Adrenal gland (tissue), 12 donors: ENCODE data around the gene PEX3. TPM values are rescaled to one million over a fixed set of nuclear protein-coding genes. Genes with fewer than 3 reads are reported as not detected.

Experiments
- DNase-seq, 7 donors: peaks; one replicate each; pipeline ENCODE4 v3.0.0-alpha.2; 2019 to 2020
- H3K27ac ChIP-seq, 5 donors: fragments of 200-600 bp; sonication (generic) in 4 of 5; 1 replicate in 3 of 5; 2 replicates in 2 of 5; pipeline versions ENCODE4 v1.5.1 to v1.8.0; 2016 to 2020; ENCODE audit warnings: mild to moderate bottlenecking in 1 of 5
- H3K27me3 ChIP-seq: fragments of 200-600 bp; 2 replicates; pipeline ENCODE4 v1.8.0; 2021
- H3K36me3 ChIP-seq, 2 donors: fragments of 200-600 bp; replicated peaks in 1 of 2; 1 replicate in 1 of 2; 2 replicates in 1 of 2; pipeline versions ENCODE4 v1.5.1 to v1.8.0; 2018 to 2022
- H3K4me1 ChIP-seq, 2 donors: fragments of 200-600 bp; replicated peaks in 1 of 2; 1 replicate in 1 of 2; 2 replicates in 1 of 2; pipeline versions ENCODE4 v1.5.1 to v1.8.0; 2018 to 2021
- H3K4me3 ChIP-seq, 4 donors: fragments of 200-600 bp; sonication (generic) in 3 of 4; one replicate each; pipeline ENCODE4 v1.5.1; 2016 to 2018
- H3K9me3 ChIP-seq, 3 donors: fragments of 200-600 bp; sonication (generic) in 1 of 3; replicated peaks in 1 of 3; 1 replicate in 2 of 3; 2 replicates in 1 of 3; pipeline versions ENCODE4 v1.5.1 to v1.8.0; 2016 to 2021
- POLR2A ChIP-seq, 2 donors: fragments of 450-650 bp; IDR thresholded peaks; one replicate each; pipeline ENCODE4 v1.6.1; 2017; ENCODE audit warnings: antibody characterized with exemption in 2 of 2, mild to moderate bottlenecking in 2 of 2, moderate library complexity in 1 of 2
- WGBS, 4 donors: extraction: QIAGEN DNeasy Blood & Tissue Kit in 2 of 4; methylation state at CpG; one replicate each; pipeline versions ENCODE4 v1.1.5 to v1.1.7; 2013 to 2017; 5-methylcytosine and 5-hydroxymethylcytosine counted together
- intact Hi-C, 2 donors: fragments of 100-400 bp; cut with DNase I; formaldehyde crosslinking; loops; one replicate each; pipeline versions ENCODE4 v1.14.1 to v1.15.0; 2022 to 2023
- polyA plus RNA-seq, 3 donors: library from polyadenylated mRNA; stranded (reverse); fragments of 200-250 nt in 2 of 3; fragments of 350-450 nt in 1 of 3; fragmentation: Illumina TruSeq in 1 of 3; extraction: RNeasy Lipid Tissue Mini Kit (QIAGEN cat#74804) in 1 of 3; gene quantifications; one replicate each; pipeline ENCODE4 v1.2.3, GENCODE V29; 2013 to 2014
- total RNA-seq, 9 donors: library from RNA; depleted of rRNA in 4 of 9; stranded (reverse); fragments of >200 nt in 4 of 9; fragments of 120-200 nt in 1 of 9; fragmentation: NEBNext Ultra II Directional in 1 of 9; extraction: Animal tissue kit (Norgen Biotek cat#: 25700) in 1 of 9; gene quantifications; one replicate each; pipeline versions ENCODE4 v1.1.0 to v1.2.4, GENCODE V29; 2013 to 2023
- TF ChIP-seq, protein P1 (sequence below), 6 experiments: fragments of 450-650 bp in 4 of 6; fragments of 200-600 bp in 2 of 6; sonication (generic) in 1 of 6; IDR thresholded peaks; 1 replicate in 5 of 6; 2 replicates in 1 of 6; pipeline versions ENCODE4 v1.5.1 to v1.8.0; 2016 to 2021; ENCODE audit warnings: antibody characterized with exemption in 6 of 6, mild to moderate bottlenecking in 2 of 6, moderate library complexity in 1 of 6
- donor health status: healthy with polysubstance abuse.
- donor health status: Bipolar disorder and iron deficiency.
- donor health status: DM: yes; HTN: yes; CAD: no.
- donor health status: DM: no; HTN: no; CAD: no.
- donor health status: DM: no; HTN: no; CAD: no.
- donor health status: DM: yes; HTN: yes; CAD: no.

PEX3 gene
- total and polyA plus RNA-seq, 12 donors, result 16.3 to 165 (median 54.2) TPM

DNA sequence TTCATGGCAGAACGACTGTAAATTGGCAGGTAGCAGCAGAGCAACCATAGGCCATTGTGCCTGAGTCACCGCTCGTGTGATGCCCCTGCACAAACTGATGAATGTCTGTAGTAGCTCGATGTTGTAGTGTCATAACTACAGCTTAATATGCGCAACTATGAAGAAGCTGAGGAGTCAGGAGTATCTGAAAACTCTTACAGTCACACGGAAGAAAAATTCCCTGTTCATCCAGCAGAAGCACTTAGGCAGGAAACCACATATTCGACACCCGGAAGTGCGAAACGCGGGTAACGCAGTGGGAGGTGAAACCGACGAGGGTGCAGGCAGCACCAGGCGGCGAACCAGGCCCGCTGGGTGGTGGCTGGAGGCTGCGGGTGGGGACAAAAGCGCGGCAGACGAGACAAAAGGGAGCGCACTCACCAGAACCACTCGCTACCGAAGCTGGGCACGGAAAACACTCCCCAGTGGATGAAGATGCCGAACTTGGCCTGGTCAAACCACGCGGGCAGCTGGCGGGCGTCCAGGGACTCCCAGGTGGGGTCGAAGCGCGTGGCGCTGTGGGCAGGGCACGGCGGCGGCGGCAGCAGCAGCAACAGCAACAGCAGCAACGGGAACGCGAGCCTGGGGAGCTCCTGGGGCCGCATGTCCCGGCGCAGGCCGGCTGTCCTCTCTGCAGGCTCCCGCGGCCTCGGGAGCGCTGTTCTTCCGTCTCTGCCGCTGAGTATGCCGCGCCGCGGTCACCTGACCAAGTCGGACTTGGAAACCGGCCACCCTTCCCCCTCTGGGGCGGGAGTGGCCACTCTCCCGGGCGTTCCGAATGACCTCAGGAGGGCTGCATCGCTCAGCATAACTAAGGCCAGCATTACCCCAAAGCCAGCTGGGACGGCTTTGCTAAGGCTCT lies 60.6 kb downstream of the PEX3 start, which contains the start of gene FUCA2:
FUCA2 (minus strand) TSS at position 730 of the 901 bp plus-strand sequence; CDS start at position 644, 86 bp downstream.
- Histone ChIP-seq H3K4me1 (peaks cover 26 to 32% of the 10 kb centered on the region in 2 donors), H3K36me3 (peaks cover 0 to 6% of the 10 kb centered on the region in 2 donors), H3K9me3 (no peaks in the 10 kb centered on the region), H3K4me3 (peak within 1 kb of the TSS; percentile 37 to 72 (median 62)), H3K27ac (peak within 1 kb of the TSS; percentile 47 to 92 (median 88)), H3K27me3 (no peaks in the 10 kb centered on the region)
- 1 to 2% (median 2%) methylated on average over 17 to 63 of the region's 63 CpGs for WGBS, 4 donors
- peak; percentile 94 to 96 (median 96) for DNase-seq
- TF ChIP-seq, protein P1, sequence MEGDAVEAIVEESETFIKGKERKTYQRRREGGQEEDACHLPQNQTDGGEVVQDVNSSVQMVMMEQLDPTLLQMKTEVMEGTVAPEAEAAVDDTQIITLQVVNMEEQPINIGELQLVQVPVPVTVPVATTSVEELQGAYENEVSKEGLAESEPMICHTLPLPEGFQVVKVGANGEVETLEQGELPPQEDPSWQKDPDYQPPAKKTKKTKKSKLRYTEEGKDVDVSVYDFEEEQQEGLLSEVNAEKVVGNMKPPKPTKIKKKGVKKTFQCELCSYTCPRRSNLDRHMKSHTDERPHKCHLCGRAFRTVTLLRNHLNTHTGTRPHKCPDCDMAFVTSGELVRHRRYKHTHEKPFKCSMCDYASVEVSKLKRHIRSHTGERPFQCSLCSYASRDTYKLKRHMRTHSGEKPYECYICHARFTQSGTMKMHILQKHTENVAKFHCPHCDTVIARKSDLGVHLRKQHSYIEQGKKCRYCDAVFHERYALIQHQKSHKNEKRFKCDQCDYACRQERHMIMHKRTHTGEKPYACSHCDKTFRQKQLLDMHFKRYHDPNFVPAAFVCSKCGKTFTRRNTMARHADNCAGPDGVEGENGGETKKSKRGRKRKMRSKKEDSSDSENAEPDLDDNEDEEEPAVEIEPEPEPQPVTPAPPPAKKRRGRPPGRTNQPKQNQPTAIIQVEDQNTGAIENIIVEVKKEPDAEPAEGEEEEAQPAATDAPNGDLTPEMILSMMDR (IDR thresholded peaks at IDR 0.05), result peak in 2 of 6 experiments; percentile 22 to 23
- TF ChIP-seq POLR2A (IDR thresholded peaks at IDR 0.05), result peak; percentile 85 to 90
- intact Hi-C loops, result no loop called here

DNA sequence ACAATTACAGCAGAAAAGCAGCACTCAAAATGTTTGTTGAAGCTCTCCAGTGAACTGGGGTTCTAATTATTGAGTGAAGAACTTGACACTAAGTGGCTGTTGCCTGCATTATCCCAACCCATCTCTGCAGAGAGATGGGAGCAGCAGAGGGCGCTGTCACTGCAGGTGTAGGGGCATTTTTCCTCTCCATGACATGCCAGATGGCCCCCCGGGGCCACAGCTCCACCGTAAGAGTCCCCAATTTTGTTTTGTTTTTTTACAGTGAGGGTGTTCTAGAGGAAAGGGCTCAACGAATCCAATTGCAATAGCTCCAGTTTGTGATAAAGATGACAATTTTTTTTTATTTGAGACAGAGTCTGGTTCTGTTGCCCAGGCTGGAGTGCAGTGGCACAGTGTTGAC lies 62.8 kb downstream of the PEX3 start:
- Histone ChIP-seq H3K27me3 (no peaks in the 10 kb centered on the region), H3K9me3 (no peaks in the 10 kb centered on the region), H3K4me1 (peaks cover 26 to 32% of the 10 kb centered on the region in 2 donors), H3K27ac (no peak overlapping the region), H3K4me3 (no peak overlapping the region), H3K36me3 (no peaks in the 10 kb centered on the region)
- 69 to 81% (median 76%) methylated on average over 4 of the region's 4 CpGs for WGBS, 4 donors
- TF ChIP-seq, protein P1 (IDR thresholded peaks at IDR 0.05), result peak in 2 of 6 experiments; percentile 15 to 20
- TF ChIP-seq POLR2A (IDR thresholded peaks at IDR 0.05), result no peak
- intact Hi-C loops, result no loop called here
- peak in 2 of 7 donors; percentile 14 to 23 for DNase-seq

DNA sequence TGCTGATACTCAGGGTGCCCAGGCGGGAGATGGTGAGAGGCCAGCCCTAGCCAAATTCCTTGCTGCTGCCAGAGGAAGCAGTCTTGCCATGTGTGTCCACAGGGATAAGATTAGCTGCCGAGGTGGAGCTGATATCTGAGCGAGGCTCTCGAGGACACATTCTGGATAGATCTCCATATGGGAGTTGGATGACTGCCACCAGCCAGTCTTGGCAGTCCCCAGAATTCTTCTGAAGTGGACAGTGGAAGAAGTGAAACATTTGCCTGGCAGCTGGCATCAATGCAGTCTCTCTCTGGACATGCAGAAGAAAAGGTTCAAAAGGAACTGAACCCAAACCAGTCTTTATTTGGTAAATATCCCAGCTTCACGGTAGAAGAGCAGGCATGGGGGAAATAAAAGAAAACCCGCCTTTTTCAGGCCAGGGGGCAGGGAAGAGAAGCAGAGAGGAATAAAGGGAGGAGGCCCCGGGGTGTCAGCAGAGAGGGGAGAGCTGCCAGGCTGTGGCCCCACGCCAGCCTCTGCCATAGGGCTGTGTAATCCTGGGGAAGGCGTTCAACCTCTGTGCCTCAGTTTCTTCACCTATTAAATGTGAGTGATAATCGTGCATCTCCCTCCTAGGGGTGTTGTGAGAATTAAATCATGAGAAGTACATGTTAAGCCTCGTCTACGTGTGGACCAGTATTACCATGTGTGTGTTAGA lies 64.6 kb downstream of the PEX3 start:
- peak in 1 of 2 donors; percentile 36 for TF ChIP-seq POLR2A (IDR thresholded peaks at IDR 0.05)
- TF ChIP-seq, protein P1 (IDR thresholded peaks at IDR 0.05), result no peak
- intact Hi-C loops, result no loop called here
- H3K4me1 ChIP-seq, result peaks cover 21 to 22% of the 10 kb centered on the region in 2 donors
- no peaks in the 10 kb centered on the region for H3K27me3 ChIP-seq
- H3K9me3 ChIP-seq, result no peaks in the 10 kb centered on the region
- H3K27ac ChIP-seq, result peak overlapping the region in 3 of 5 donors; percentile 17 to 70 (median 41)
- no peaks in the 10 kb centered on the region for H3K36me3 ChIP-seq
- DNase-seq, result peak; percentile 80 to 93 (median 92)
- no peak overlapping the region for H3K4me3 ChIP-seq
- 54 to 66% (median 57%) methylated on average over 10 to 12 of the region's 12 CpGs for WGBS, 4 donors

DNA sequence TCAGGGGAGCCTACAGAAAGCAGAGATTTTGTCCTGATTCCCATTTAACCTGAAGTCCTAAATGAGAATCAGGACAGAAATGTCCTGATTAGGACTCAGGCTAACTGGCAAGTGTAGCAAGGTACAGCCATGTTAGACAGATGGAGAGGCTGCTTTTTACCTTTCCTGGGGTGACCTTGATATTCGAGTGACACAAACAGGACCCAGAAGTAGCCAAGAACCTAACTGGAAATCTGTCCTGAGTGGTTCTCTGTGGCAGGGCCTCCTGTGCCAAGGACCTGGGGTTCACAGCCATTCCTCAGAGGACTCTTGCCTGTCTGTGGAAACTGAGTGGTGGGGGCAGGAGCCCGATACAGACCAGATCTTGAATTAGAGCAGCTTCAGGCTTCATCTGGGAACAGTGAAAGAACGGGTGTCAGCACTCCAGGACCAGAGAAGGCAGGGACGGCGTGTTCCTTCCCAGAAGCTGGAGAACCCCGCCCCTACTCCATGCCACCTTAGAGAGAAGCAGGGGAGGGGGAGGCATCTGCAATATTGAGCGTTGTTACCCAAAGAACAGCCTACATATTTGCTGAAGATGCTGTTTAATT lies 65.3 kb downstream of the PEX3 start:
- Histone ChIP-seq H3K27me3 (no peaks in the 10 kb centered on the region), H3K9me3 (no peaks in the 10 kb centered on the region), H3K36me3 (no peaks in the 10 kb centered on the region), H3K27ac (peak overlapping the region in 1 of 5 donors; percentile 70), H3K4me3 (no peak overlapping the region), H3K4me1 (peaks cover 16% of the 10 kb centered on the region in 2 donors)
- intact Hi-C loops, result no loop called here
- TF ChIP-seq, protein P1 (IDR thresholded peaks at IDR 0.05), result no peak
- TF ChIP-seq POLR2A (IDR thresholded peaks at IDR 0.05), result no peak
- no peak for DNase-seq
- WGBS, 4 donors, result 77 to 81% (median 80%) methylated on average over 7 of the region's 7 CpGs
